Body of pancreas (tissue), 4 donors: ENCODE measurements around the gene GRK1. TPM values are rescaled to one million over a fixed set of nuclear protein-coding genes. Genes with fewer than 3 reads are reported as not detected.

Experiments
- ATAC-seq: fragments of 150-250 bp; one replicate; pipeline ENCODE4 v1.9.1; 2016
- DNase-seq, 4 donors: peaks; one replicate each; pipeline ENCODE4 v3.0.0-alpha.2; 2019
- H3K27ac ChIP-seq, 4 donors: fragments of 200-600 bp; sonication (generic); 1 replicate in 3 of 4; 2 replicates in 1 of 4; pipeline versions ENCODE4 v1.5.1 to v1.6.1; 2016 to 2019; ENCODE audit warnings: mild to moderate bottlenecking in 1 of 4, mixed read lengths in 1 of 4, moderate library complexity in 1 of 4
- H3K27me3 ChIP-seq, 2 donors: fragments of 200-600 bp; sonication (generic); one replicate each; pipeline ENCODE4 v1.6.0; 2016; ENCODE audit warnings: mild to moderate bottlenecking in 1 of 2
- H3K36me3 ChIP-seq, 2 donors: fragments of 200-600 bp; sonication (generic); replicated peaks in 1 of 2; 2 replicates each; pipeline ENCODE4 v1.5.1; 2016; ENCODE audit warnings: low read depth in 2 of 2; ENCODE audit not compliant: insufficient read depth in 1 of 2
- H3K4me1 ChIP-seq: fragments of 200-600 bp; sonication (generic); one replicate; pipeline ENCODE4 v1.6.0; 2016
- H3K4me3 ChIP-seq, 2 donors: fragments of 200-600 bp; sonication (generic); 1 replicate in 1 of 2; 2 replicates in 1 of 2; pipeline ENCODE4 v1.5.1; 2016 to 2019
- H3K9me3 ChIP-seq, 3 donors: fragments of 200-600 bp; sonication (generic); 1 replicate in 2 of 3; 2 replicates in 1 of 3; pipeline ENCODE4 v1.5.1; 2016
- CTCF ChIP-seq, 7 experiments: fragments of 450-650 bp in 4 of 7; fragments of 200-600 bp in 3 of 7; sonication (generic) in 3 of 7; IDR thresholded peaks; one replicate each; pipeline ENCODE4 v1.5.1; 2016 to 2019; ENCODE audit warnings: antibody characterized with exemption in 7 of 7
- POLR2A ChIP-seq, 3 donors: fragments of 450-650 bp; IDR thresholded peaks; one replicate each; pipeline ENCODE4 v1.6.1; 2016; ENCODE audit warnings: antibody characterized with exemption in 3 of 3, mild to moderate bottlenecking in 2 of 3
- WGBS, 2 donors: methylation state at CpG; one replicate each; pipeline ENCODE4 v1.1.5; 2017; 5-methylcytosine and 5-hydroxymethylcytosine counted together
- intact Hi-C: fragments of 100-400 bp; cut with DNase I; formaldehyde crosslinking; loops from one replicate; pipeline ENCODE4 v1.15.1; 2023
- total RNA-seq, 2 donors: library from RNA; depleted of rRNA; stranded (reverse); fragments of >200 nt; gene quantifications; one replicate each; pipeline ENCODE4 v1.1.0, GENCODE V29; 2016

The GRK1 gene
- total RNA-seq, 2 donors from 2014 or later, result not detected

- H3K4me3 ChIP-seq, result peak within 1 kb of the TSS; percentile 40 to 57
- H3K4me1 ChIP-seq, result peaks cover 20% of the 10 kb centered on the region
- no peaks in the 10 kb centered on the region for H3K9me3 ChIP-seq
- intact Hi-C loops, result no loop called here
- ATAC-seq, result peak; percentile 97
- no peaks in the 10 kb centered on the region for H3K27me3 ChIP-seq
- 1% methylated on average over 62 to 68 of the region's 80 CpGs for WGBS, 2 donors
- TF ChIP-seq POLR2A (IDR thresholded peaks at IDR 0.05), result peak in 1 of 3 donors; percentile 41
- peak in 5 of 7 experiments; percentile 31 to 50 (median 45) for TF ChIP-seq CTCF (IDR thresholded peaks at IDR 0.05)
- peak; percentile 79 to 88 (median 83) for DNase-seq
- H3K36me3 ChIP-seq, result no peaks in the 10 kb centered on the region
- H3K27ac ChIP-seq, result peak within 1 kb of the TSS; percentile 4 to 82 (median 38)
Measured at GRCh38 chr13:113758651-113759524, 91.9 kb downstream of the GRK1 start, which contains the start of gene TMEM255B. TMEM255B (plus strand) TSS chr13:113759226; CDS start chr13:113759270, 44 bp downstream.

GRCh38 chr13:113759525-113760137 lies 92.6 kb downstream of the GRK1 start:
- H3K36me3 ChIP-seq, result no peaks in the 10 kb centered on the region
- ATAC-seq, result peak; percentile 15
- peak overlapping the region; percentile 4 to 82 (median 38) for H3K27ac ChIP-seq
- no peaks in the 10 kb centered on the region for H3K27me3 ChIP-seq
- H3K4me3 ChIP-seq, result peak overlapping the region; percentile 40 to 57
- TF ChIP-seq CTCF (IDR thresholded peaks at IDR 0.05), result no peak
- no peak for TF ChIP-seq POLR2A (IDR thresholded peaks at IDR 0.05)
- H3K4me1 ChIP-seq, result peaks cover 20% of the 10 kb centered on the region
- 3 to 4% methylated on average over 26 of the region's 26 CpGs for WGBS, 2 donors
- peak in 2 of 4 donors; percentile 8 to 12 for DNase-seq
- no peaks in the 10 kb centered on the region for H3K9me3 ChIP-seq
- intact Hi-C loops, result no loop called here

- no peaks in the 10 kb centered on the region for H3K27me3 ChIP-seq
- H3K4me1 ChIP-seq, result peaks cover 20% of the 10 kb centered on the region
- H3K9me3 ChIP-seq, result no peaks in the 10 kb centered on the region
- intact Hi-C loops, result no loop called here
- H3K4me3 ChIP-seq, result no peak overlapping the region
- H3K36me3 ChIP-seq, result no peaks in the 10 kb centered on the region
- H3K27ac ChIP-seq, result no peak overlapping the region
- 75 to 79% methylated on average over 7 of the region's 7 CpGs for WGBS, 2 donors
- no peak for ATAC-seq
- TF ChIP-seq POLR2A (IDR thresholded peaks at IDR 0.05), result no peak
- no peak for TF ChIP-seq CTCF (IDR thresholded peaks at IDR 0.05)
- DNase-seq, result no peak
Measured at GRCh38 chr13:113761136-113761535, 94.1 kb downstream of the GRK1 start.

GRCh38 chr13:113762075-113762474 lies 95.1 kb downstream of the GRK1 start:
- no peak overlapping the region for H3K4me3 ChIP-seq
- H3K9me3 ChIP-seq, result no peaks in the 10 kb centered on the region
- intact Hi-C loops, result no loop called here
- TF ChIP-seq POLR2A (IDR thresholded peaks at IDR 0.05) (no peak), CTCF (IDR thresholded peaks at IDR 0.05) (no peak)
- no peaks in the 10 kb centered on the region for H3K36me3 ChIP-seq
- no peaks in the 10 kb centered on the region for H3K27me3 ChIP-seq
- ATAC-seq (no peak), DNase-seq (no peak)
- H3K4me1 ChIP-seq, result peaks cover 20% of the 10 kb centered on the region
- H3K27ac ChIP-seq, result no peak overlapping the region
- WGBS, 2 donors, result 74 to 85% methylated on average over 2 of the region's 2 CpGs
